HepG2 (cell line): ENCODE results near the gene ADSS1. TPM values are rescaled to one million over a fixed set of nuclear protein-coding genes. Genes with fewer than 3 reads are reported as not detected.

ENCODE experiments used
- FOSL2 ChIP-seq: sonication (generic); formaldehyde crosslinking; IDR thresholded peaks from 2 replicates; pipeline ENCODE4 v1.4.0; 2020; ENCODE audit warnings: missing genetic modification reagents
- GATAD1 ChIP-seq: IDR thresholded peaks from 2 replicates; pipeline ENCODE4 v1.6.1; 2016; ENCODE audit warnings: missing genetic modification reagents, missing compliant biosample characterization
- HDAC2 ChIP-seq: sonication (generic); formaldehyde crosslinking; IDR thresholded peaks from 2 replicates; pipeline ENCODE4 v1.4.0; 2020; ENCODE audit warnings: missing genetic modification reagents
- MED1 ChIP-seq: sonication (generic); formaldehyde crosslinking; IDR thresholded peaks from 2 replicates; pipeline ENCODE4 v1.4.0; 2020; ENCODE audit warnings: missing genetic modification reagents
- NR2F1 ChIP-seq, 2 experiments: fragments of 450-650 bp in 1 of 2; formaldehyde crosslinking in 1 of 2; IDR thresholded peaks; 2 replicates each; pipeline versions ENCODE4 v1.5.0 to v1.6.1; 2016 to 2020; ENCODE audit warnings: mild to moderate bottlenecking in 1 of 2, missing compliant biosample characterization in 1 of 2, missing genetic modification reagents in 1 of 2, moderate library complexity in 1 of 2
- PCBP2 ChIP-seq: fragments of 200-400 bp; formaldehyde crosslinking; optimal IDR thresholded peaks from 2 replicates; pipeline ENCODE3; 2018; ENCODE audit warnings: low read length, low read depth; ENCODE audit not compliant: poor library complexity, severe bottlenecking
- PLRG1 ChIP-seq: fragments of 450-650 bp; conservative IDR thresholded peaks from 2 replicates; pipeline ENCODE4 v1.6.1; 2016
- PRMT3 ChIP-seq: sonication (generic); formaldehyde crosslinking; IDR thresholded peaks from 2 replicates; pipeline ENCODE4 v1.8.1; 2022; ENCODE audit warnings: low read depth, mild to moderate bottlenecking, moderate library complexity, missing genetic modification reagents, borderline replicate concordance
- SAP130 ChIP-seq: IDR thresholded peaks from 2 replicates; pipeline ENCODE4 v1.6.1; 2016; ENCODE audit warnings: low read depth
- SMAD3 ChIP-seq: sonication (generic); formaldehyde crosslinking; IDR thresholded peaks from 2 replicates; pipeline ENCODE4 v1.4.0; 2020; ENCODE audit warnings: missing genetic modification reagents
- YEATS4 ChIP-seq: sonication (generic); formaldehyde crosslinking; IDR thresholded peaks from 2 replicates; pipeline ENCODE4 v1.4.0; 2020; ENCODE audit warnings: missing genetic modification reagents, borderline replicate concordance
- ZFP1 ChIP-seq: IDR thresholded peaks from 2 replicates; pipeline ENCODE4 v1.6.1; 2016
- ZKSCAN8 ChIP-seq: IDR thresholded peaks from 2 replicates; pipeline ENCODE4 v1.6.1; 2016; ENCODE audit warnings: borderline replicate concordance, missing genetic modification reagents, missing compliant biosample characterization
- ZNF766 ChIP-seq: sonication (generic); formaldehyde crosslinking; IDR thresholded peaks from 2 replicates; pipeline ENCODE4 v1.5.0; 2020; ENCODE audit warnings: missing genetic modification reagents, borderline replicate concordance
- polyA plus RNA-seq, 8 experiments: library from polyadenylated mRNA; depleted of rRNA in 3 of 8; stranded (reverse) in 7 of 8; unstranded in 1 of 8; fragments of >200 nt; fragmentation: Illumina TruSeq in 4 of 8; extraction: Trizol in 4 of 8; gene quantifications; 2 replicates each; pipeline versions ENCODE4 v1.2.1 to v1.2.3, GENCODE V29; 2011 to 2016; ENCODE audit warnings: low read depth in 4 of 8, missing spikeins in 1 of 8, mixed read lengths in 1 of 8; ENCODE audit not compliant: insufficient read depth in 1 of 8
- total RNA-seq, 5 experiments: library from RNA; depleted of rRNA; stranded (reverse); fragments of >200 nt; fragmentation: Illumina TruSeq; extraction: Trizol; gene quantifications; 2 replicates each; pipeline ENCODE4 v1.2.3, GENCODE V29; 2016; ENCODE audit warnings: low read depth in 1 of 5
- TF ChIP-seq, protein P1 (sequence below): sonication (generic); formaldehyde crosslinking; IDR thresholded peaks from 2 replicates; pipeline ENCODE4 v1.8.1; 2023; ENCODE audit warnings: missing genetic modification reagents, inconsistent platforms, borderline replicate concordance
- TF ChIP-seq, protein P2 (sequence below): sonication (generic); formaldehyde crosslinking; IDR thresholded peaks from 2 replicates; pipeline ENCODE4 v1.5.0; 2020; ENCODE audit warnings: mild to moderate bottlenecking, missing genetic modification reagents
- TF ChIP-seq, protein P3 (sequence below): sonication (generic); formaldehyde crosslinking; IDR thresholded peaks from 2 replicates; pipeline ENCODE4 v1.4.0; 2020; ENCODE audit warnings: mild to moderate bottlenecking, missing genetic modification reagents
- TF ChIP-seq, protein P4 (sequence below): sonication (generic); formaldehyde crosslinking; IDR thresholded peaks from 2 replicates; pipeline ENCODE4 v1.8.0; 2022; ENCODE audit warnings: missing genetic modification reagents, mild to moderate bottlenecking, moderate library complexity, borderline replicate concordance
- TF ChIP-seq, protein P5 (sequence below): sonication (generic); formaldehyde crosslinking; IDR thresholded peaks from 2 replicates; pipeline ENCODE4 v1.4.0; 2020; ENCODE audit warnings: mild to moderate bottlenecking, missing genetic modification reagents

The ADSS1 gene
- total and polyA plus RNA-seq, 2 of the 13 experiments (the other 11 are each of a cell fraction or from before 2014, with no cell fraction given) = 1.0 to 36.7 TPM

DNA sequence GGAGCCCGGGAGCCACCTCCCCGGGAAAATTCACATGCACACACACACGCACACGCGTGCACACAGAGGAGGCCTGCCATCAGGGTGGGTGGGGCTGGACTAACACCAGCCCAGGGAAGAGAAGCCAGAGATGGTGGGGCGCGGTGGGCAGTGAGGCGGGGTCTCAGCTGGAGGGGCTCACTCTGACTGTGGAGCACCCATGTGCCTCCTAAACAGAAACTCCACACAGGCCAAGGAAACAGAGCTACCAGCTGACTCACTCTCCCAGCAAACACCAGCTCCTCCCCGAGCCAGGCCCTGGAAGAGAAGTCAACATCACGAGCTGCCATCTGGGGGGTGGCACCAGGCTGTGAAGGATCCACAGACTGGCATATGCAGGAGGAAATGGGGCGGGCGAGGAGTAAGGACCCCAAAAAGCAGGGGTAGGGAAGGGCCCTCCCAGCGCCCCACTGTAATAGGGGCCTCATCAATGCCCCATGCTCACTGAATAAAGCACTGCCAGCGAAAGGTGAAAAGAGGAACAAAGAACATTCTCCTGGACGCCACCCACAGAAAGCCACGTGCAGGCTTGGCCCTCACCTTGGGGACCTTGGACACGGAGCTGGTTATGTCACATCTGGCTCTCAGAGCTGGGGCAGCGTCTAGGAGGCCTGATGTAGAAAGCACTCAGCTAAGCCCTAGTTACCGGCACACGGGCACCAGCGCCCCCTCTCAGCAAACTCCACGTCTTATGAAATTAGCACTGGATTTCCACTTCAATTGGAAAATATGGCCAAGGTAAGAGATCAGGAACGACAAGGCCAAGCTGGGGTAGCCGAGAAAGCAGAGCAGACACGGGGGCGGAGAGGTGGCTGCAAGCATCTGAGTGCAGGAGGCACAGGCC lies 43.0 kb upstream of the ADSS1 start (continued):
- no peak for TF ChIP-seq SMAD3 (CRISPR knock-in tag)
- TF ChIP-seq, protein P1, sequence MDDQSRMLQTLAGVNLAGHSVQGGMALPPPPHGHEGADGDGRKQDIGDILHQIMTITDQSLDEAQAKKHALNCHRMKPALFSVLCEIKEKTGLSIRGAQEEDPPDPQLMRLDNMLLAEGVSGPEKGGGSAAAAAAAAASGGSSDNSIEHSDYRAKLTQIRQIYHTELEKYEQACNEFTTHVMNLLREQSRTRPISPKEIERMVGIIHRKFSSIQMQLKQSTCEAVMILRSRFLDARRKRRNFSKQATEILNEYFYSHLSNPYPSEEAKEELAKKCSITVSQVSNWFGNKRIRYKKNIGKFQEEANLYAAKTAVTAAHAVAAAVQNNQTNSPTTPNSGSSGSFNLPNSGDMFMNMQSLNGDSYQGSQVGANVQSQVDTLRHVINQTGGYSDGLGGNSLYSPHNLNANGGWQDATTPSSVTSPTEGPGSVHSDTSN (CRISPR knock-in tag) = no peak
- TF ChIP-seq NR2F1 (CRISPR knock-in tag; IDR thresholded peaks at IDR 0.05) = no peak
- TF ChIP-seq, protein P2, sequence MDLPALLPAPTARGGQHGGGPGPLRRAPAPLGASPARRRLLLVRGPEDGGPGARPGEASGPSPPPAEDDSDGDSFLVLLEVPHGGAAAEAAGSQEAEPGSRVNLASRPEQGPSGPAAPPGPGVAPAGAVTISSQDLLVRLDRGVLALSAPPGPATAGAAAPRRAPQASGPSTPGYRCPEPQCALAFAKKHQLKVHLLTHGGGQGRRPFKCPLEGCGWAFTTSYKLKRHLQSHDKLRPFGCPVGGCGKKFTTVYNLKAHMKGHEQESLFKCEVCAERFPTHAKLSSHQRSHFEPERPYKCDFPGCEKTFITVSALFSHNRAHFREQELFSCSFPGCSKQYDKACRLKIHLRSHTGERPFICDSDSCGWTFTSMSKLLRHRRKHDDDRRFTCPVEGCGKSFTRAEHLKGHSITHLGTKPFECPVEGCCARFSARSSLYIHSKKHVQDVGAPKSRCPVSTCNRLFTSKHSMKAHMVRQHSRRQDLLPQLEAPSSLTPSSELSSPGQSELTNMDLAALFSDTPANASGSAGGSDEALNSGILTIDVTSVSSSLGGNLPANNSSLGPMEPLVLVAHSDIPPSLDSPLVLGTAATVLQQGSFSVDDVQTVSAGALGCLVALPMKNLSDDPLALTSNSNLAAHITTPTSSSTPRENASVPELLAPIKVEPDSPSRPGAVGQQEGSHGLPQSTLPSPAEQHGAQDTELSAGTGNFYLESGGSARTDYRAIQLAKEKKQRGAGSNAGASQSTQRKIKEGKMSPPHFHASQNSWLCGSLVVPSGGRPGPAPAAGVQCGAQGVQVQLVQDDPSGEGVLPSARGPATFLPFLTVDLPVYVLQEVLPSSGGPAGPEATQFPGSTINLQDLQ = peak; percentile 69; the same call in 1 of the 2 replicates
- no peak for TF ChIP-seq GATAD1 (CRISPR knock-in tag)
- TF ChIP-seq SAP130 (CRISPR knock-in tag) = peak; percentile 50
- peak; percentile 54 for TF ChIP-seq HDAC2 (CRISPR knock-in tag)
- 0 out of 2 replicates have a peak, but pooled peaks have one; percentile 31 for TF ChIP-seq ZKSCAN8 (CRISPR knock-in tag)
- TF ChIP-seq PRMT3 = no peak
- TF ChIP-seq, protein P3, sequence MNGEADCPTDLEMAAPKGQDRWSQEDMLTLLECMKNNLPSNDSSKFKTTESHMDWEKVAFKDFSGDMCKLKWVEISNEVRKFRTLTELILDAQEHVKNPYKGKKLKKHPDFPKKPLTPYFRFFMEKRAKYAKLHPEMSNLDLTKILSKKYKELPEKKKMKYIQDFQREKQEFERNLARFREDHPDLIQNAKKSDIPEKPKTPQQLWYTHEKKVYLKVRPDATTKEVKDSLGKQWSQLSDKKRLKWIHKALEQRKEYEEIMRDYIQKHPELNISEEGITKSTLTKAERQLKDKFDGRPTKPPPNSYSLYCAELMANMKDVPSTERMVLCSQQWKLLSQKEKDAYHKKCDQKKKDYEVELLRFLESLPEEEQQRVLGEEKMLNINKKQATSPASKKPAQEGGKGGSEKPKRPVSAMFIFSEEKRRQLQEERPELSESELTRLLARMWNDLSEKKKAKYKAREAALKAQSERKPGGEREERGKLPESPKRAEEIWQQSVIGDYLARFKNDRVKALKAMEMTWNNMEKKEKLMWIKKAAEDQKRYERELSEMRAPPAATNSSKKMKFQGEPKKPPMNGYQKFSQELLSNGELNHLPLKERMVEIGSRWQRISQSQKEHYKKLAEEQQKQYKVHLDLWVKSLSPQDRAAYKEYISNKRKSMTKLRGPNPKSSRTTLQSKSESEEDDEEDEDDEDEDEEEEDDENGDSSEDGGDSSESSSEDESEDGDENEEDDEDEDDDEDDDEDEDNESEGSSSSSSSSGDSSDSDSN (CRISPR knock-in tag) = peak; percentile 6; the same call in 1 of the 2 replicates
- no peak for TF ChIP-seq PCBP2
- peak; percentile 30; the same call in 1 of the 2 replicates for TF ChIP-seq FOSL2 (CRISPR knock-in tag)
- no peak for TF ChIP-seq ZNF766 (CRISPR knock-in tag)
- TF ChIP-seq PLRG1 = no peak
- TF ChIP-seq, protein P4, sequence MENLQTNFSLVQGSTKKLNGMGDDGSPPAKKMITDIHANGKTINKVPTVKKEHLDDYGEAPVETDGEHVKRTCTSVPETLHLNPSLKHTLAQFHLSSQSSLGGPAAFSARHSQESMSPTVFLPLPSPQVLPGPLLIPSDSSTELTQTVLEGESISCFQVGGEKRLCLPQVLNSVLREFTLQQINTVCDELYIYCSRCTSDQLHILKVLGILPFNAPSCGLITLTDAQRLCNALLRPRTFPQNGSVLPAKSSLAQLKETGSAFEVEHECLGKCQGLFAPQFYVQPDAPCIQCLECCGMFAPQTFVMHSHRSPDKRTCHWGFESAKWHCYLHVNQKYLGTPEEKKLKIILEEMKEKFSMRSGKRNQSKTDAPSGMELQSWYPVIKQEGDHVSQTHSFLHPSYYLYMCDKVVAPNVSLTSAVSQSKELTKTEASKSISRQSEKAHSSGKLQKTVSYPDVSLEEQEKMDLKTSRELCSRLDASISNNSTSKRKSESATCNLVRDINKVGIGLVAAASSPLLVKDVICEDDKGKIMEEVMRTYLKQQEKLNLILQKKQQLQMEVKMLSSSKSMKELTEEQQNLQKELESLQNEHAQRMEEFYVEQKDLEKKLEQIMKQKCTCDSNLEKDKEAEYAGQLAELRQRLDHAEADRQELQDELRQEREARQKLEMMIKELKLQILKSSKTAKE = peak; percentile 40; the same call in 1 of the 2 replicates
- TF ChIP-seq, protein P5, sequence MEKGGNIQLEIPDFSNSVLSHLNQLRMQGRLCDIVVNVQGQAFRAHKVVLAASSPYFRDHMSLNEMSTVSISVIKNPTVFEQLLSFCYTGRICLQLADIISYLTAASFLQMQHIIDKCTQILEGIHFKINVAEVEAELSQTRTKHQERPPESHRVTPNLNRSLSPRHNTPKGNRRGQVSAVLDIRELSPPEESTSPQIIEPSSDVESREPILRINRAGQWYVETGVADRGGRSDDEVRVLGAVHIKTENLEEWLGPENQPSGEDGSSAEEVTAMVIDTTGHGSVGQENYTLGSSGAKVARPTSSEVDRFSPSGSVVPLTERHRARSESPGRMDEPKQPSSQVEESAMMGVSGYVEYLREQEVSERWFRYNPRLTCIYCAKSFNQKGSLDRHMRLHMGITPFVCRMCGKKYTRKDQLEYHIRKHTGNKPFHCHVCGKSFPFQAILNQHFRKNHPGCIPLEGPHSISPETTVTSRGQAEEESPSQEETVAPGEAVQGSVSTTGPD (CRISPR knock-in tag) = no peak
- TF ChIP-seq YEATS4 (CRISPR knock-in tag) = peak; percentile 23; the same call in 1 of the 2 replicates
- no peak for TF ChIP-seq ZFP1 (CRISPR knock-in tag)
- TF ChIP-seq MED1 (CRISPR knock-in tag) = no peak; the same call in 1 of the 2 replicates
